AG04449 (cell line): Measurements from ENCODE around the gene SYT15.
A peak's percentile ranks its signal among the peaks of the same experiment; 100 is the strongest.

Experiments used
- CTCF ChIA-PET: fragments of 350-600 bp; formaldehyde crosslinking; extraction: SDS; loops from one replicate; lab custom pipeline; 2021; ENCODE audit warnings: antibody characterized with exemption; lab: Yijun Ruan, JAX
- POLR2A ChIA-PET: fragments of 400-600, 350-600 bp; formaldehyde crosslinking; extraction: SDS; loops from one replicate; lab custom pipeline; 2020; ENCODE audit warnings: antibody characterized with exemption, inconsistent platforms; lab: Yijun Ruan, JAX
- DNase-seq: peaks from one replicate; pipeline ENCODE4 v3.0.0-alpha.2; 2010; ENCODE audit warnings: low read depth, low spot score
- H3K4me3 ChIP-seq: 2 replicates; pipeline ENCODE4 v1.5.1; 2011; ENCODE audit warnings: low read depth, mild to moderate bottlenecking, control low read depth, low read length
- CTCF ChIP-seq: IDR thresholded peaks from one replicate; pipeline ENCODE4 v1.5.1; 2011; ENCODE audit warnings: mild to moderate bottlenecking, moderate library complexity, low read length, control low read depth, inconsistent platforms; ENCODE audit not compliant: insufficient read depth; ENCODE audit errors: missing control alignments

The SYT15 gene

GRCh38 chr10:46541017-46541661 lies 37.8 kb upstream of the SYT15 start:
- ChIA-PET CTCF (interaction anchor here (0.8 to 1.8 kb wide), 4 partner anchors 10 to 14 kb away, joined by 3 to 7 read pairs (median 4); no protein-coding TSS in a partner anchor), POLR2A (no interaction called here)
- peak overlapping the region; percentile 44 for H3K4me3 ChIP-seq
- DNase-seq, result no peak
- TF ChIP-seq CTCF, result peak; percentile 45

- DNase-seq, result no peak
- no peak overlapping the region for H3K4me3 ChIP-seq
- no peak for TF ChIP-seq CTCF
- CTCF ChIA-PET, result interaction anchor here (1.2 kb wide), 1 partner anchor 11 kb away, joined by 4 read pairs; no protein-coding TSS in a partner anchor
- POLR2A ChIA-PET, result no interaction called here
Measured at GRCh38 chr10:46541735-46542566, 37.0 kb upstream of the SYT15 start.

GRCh38 chr10:46542567-46543465 lies 36.1 kb upstream of the SYT15 start:
- DNase-seq, result no peak
- no peak overlapping the region for H3K4me3 ChIP-seq
- ChIA-PET CTCF (interaction anchor here (0.7 to 2.7 kb wide), 4 partner anchors 10 to 17 kb away, joined by 3 to 20 read pairs (median 4); no protein-coding TSS in a partner anchor), POLR2A (no interaction called here)
- TF ChIP-seq CTCF, result no peak

GRCh38 chr10:46543466-46544377 lies 35.2 kb upstream of the SYT15 start:
- no peak overlapping the region for H3K4me3 ChIP-seq
- ChIA-PET POLR2A (interaction anchor here (0.7 kb wide), 1 partner anchor 25 kb away, joined by 3 read pairs; no protein-coding TSS in a partner anchor), CTCF (interaction anchor here (0.7 to 3.3 kb wide), 6 partner anchors 10 to 316 kb away, joined by 3 to 20 read pairs (median 11); partner anchors contain the start of gene GPRIN2)

More at GRCh38 chr10:46543466-46544377, 35.2 kb upstream of the SYT15 start:
- no peak for TF ChIP-seq CTCF
- DNase-seq, result no peak
